ENCODE measurements around the gene PCED1B.
A peak's percentile ranks its signal among the peaks of the same experiment; 100 is the strongest.

PCED1B gene

DNA sequence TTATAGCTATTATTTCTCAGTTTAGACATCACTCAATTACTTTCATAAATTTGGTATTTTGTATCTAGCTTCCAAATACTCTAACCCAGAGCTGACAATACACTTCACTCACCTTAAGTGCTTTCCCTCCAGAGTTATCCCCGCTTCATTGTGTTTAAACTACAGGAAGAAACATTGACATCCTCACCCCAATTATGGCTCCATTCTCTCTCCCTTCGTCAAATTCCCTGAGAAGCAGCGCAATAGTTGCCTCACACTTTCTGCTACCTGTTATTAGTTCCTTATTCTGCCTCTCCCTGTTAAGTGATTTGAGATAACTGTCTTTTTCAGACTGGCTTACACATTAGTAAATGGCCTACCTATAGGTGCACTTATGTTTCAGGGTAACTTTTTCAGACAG, 69.7 kb downstream of the PCED1B start:
- TF ChIP-seq, protein P1, sequence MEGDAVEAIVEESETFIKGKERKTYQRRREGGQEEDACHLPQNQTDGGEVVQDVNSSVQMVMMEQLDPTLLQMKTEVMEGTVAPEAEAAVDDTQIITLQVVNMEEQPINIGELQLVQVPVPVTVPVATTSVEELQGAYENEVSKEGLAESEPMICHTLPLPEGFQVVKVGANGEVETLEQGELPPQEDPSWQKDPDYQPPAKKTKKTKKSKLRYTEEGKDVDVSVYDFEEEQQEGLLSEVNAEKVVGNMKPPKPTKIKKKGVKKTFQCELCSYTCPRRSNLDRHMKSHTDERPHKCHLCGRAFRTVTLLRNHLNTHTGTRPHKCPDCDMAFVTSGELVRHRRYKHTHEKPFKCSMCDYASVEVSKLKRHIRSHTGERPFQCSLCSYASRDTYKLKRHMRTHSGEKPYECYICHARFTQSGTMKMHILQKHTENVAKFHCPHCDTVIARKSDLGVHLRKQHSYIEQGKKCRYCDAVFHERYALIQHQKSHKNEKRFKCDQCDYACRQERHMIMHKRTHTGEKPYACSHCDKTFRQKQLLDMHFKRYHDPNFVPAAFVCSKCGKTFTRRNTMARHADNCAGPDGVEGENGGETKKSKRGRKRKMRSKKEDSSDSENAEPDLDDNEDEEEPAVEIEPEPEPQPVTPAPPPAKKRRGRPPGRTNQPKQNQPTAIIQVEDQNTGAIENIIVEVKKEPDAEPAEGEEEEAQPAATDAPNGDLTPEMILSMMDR (IDR thresholded peaks at IDR 0.05; ENCODE audit: control insufficient read depth, extremely low read depth, insufficient read depth), result no peak
- no peak overlapping the region for H3K4me3 ChIP-seq (ENCODE audit: low read depth, low read length)
- no peak for DNase-seq (ENCODE audit: low read depth)

DNA sequence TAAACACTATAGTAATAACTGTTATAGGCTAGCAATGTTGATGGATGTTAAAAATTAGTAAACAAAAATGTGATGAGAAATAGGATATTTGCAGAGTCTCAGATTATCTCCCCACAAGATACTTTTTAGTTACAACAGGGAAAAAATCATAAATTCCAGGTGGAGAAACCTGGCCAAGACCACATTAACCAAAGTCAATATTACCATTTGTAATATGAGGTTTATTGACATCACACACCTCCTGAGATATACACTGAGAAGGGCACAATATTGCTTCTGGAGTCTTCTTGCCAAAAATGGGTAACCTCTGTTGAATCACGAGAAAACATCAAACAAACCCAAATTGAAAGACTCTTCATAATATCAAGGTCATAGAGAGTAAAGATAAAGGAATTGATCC, 72.7 kb downstream of the PCED1B start:
- TF ChIP-seq, protein P1 (IDR thresholded peaks at IDR 0.05; ENCODE audit: control insufficient read depth, extremely low read depth, insufficient read depth), result no peak
- DNase-seq (ENCODE audit: low read depth), result no peak
- H3K4me3 ChIP-seq (ENCODE audit: low read depth, low read length), result no peak overlapping the region

DNA sequence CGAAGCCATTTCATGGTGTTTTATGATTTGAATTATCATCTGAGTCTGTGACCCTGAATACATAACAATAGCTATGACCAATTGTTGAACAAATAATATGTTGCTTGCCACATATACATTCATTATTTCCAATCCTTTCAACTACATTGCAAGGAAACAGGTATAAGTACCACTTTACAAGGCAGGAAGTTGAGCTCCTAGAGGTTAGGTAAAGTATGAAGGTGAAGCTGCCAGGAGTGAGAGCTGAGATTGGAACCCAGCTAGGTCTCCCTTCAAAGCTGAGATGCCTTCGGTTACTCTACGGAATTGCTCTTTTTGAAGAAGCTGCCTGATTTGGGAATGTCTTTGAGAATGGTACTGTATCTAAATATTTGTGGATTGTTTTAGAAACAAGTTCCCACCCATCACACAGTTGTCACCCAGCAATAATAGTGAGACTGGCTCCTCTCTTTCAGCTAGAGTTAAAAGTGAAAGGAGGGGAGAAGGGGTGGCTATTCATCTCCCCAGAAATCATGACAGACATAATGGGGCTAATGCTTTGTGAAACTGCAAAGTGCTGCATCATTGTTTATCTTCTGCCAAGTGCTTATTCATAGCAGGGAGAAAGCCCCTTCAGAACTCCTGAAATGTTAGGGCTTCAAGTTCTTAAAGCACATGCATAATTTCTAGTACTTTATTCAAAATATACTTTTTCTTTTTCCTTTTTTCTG, 76.2 kb downstream of the PCED1B start:
- TF ChIP-seq, protein P1 (IDR thresholded peaks at IDR 0.05; ENCODE audit: control insufficient read depth, extremely low read depth, insufficient read depth), result no peak
- no peak for DNase-seq (ENCODE audit: low read depth)

DNA sequence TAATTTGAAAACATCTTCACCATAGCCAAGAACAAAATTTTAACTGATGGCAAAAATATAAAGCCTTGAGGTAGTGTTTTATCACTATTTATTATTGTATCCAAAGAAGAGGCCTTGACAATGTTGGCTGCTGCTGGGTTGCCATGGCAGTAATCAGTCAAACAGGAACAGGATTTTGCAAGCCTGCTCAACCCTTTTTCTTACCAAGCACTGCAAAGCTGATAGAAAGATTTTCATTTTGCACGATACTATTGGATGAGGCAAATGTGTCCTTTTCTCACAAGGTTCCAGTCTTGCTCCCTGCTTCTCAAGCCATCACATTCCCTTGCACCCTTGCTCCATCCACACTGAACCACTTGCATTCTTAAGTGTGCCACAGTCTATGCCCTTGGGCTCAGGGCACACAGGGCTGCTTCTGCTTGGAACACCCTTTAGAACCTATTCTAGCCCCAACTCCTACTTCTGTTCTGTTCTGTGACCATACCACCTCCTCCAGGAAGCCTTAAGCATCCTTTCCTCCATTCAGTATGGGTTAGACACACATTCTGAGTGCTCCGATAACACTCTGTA, 76.8 kb downstream of the PCED1B start:
- no peak overlapping the region for H3K4me3 ChIP-seq (ENCODE audit: low read depth, low read length)
- DNase-seq (ENCODE audit: low read depth), result peak; percentile 10
- TF ChIP-seq, protein P1 (IDR thresholded peaks at IDR 0.05; ENCODE audit: control insufficient read depth, extremely low read depth, insufficient read depth), result no peak

More for the DNA sequence above, 76.2 kb downstream of the PCED1B start:
- H3K4me3 ChIP-seq (ENCODE audit: low read depth, low read length), result no peak overlapping the region

DNA sequence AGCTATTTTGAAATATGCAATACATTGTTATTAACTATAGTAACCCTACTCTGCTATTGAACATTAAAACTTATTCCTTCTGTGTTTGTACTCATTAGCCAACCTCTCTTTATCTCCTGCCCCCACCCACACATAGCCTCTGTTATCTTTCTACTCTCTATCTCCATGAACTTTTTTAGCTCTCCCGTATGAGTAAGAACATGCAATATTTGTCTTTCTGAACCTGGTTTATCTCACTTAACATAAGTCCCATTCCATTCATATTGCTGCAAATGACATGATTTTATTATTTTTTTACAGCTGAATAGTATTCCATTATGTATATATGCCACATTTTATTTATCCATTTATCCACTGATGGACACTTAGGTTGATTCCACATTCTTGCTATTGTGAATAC, 79.4 kb downstream of the PCED1B start:
- TF ChIP-seq, protein P1 (IDR thresholded peaks at IDR 0.05; ENCODE audit: control insufficient read depth, extremely low read depth, insufficient read depth), result no peak
- H3K4me3 ChIP-seq (ENCODE audit: low read depth, low read length), result no peak overlapping the region
- no peak for DNase-seq (ENCODE audit: low read depth)

DNA sequence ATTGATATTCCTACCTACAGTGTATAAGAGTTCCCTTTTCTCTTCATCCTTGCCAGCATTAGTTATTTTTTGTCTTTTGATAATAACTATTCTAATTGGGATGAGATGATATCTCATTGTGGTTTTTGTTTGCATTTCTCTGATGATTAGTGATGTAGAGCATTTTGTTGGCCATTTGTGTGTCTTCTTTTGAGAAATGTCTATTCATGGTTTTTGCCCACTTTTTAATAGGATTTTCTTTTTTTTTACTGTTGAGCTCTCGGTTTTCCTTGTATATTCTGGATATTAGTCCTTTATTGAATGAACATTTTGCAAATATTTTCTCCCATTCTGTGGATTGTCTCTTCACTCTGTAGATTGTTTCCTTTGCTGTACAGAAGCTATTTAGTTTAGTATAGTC, 79.9 kb downstream of the PCED1B start:
- TF ChIP-seq, protein P1 (IDR thresholded peaks at IDR 0.05; ENCODE audit: control insufficient read depth, extremely low read depth, insufficient read depth), result no peak
- no peak overlapping the region for H3K4me3 ChIP-seq (ENCODE audit: low read depth, low read length)
- no peak for DNase-seq (ENCODE audit: low read depth)
